Panc1 (cell line): Measurements from ENCODE around the gene GNLY. TPM values are rescaled to one million over a fixed set of nuclear protein-coding genes. Genes with fewer than 3 reads are reported as not detected.

ENCODE experiments used
- ATAC-seq: fragments of 200-7000 bp; cut with Tn5 transposase; 2 replicates; pipeline ENCODE4 v1.9.1; 2020; ENCODE audit warnings: mild to moderate bottlenecking, moderate library complexity
- BruUV-seq: library from RNA; stranded (reverse); fragments of 400-500 nt; replicated peaks from 2 replicates; lab custom pipeline; 2021; lab: Mats Ljungman, UMichigan
- CTCF ChIA-PET: fragments of 300-600 bp; sonication (Branson Sonifier 250); formaldehyde crosslinking; loops from one replicate; lab custom pipeline; 2022; ENCODE audit warnings: antibody characterized with exemption; lab: Charles Lee
- POLR2A ChIA-PET: fragments of 300-600 bp; sonication (Branson Sonifier 250); formaldehyde crosslinking; loops from one replicate; lab custom pipeline; 2022; ENCODE audit warnings: antibody characterized with exemption; lab: Charles Lee
- DNase-seq: peaks from one replicate; pipeline ENCODE4 v3.0.0-alpha.2; 2010; ENCODE audit warnings: low read depth, low spot score
- H3K27ac ChIP-seq: 2 replicates; pipeline ENCODE4 v1.5.1; 2011; ENCODE audit warnings: mild to moderate bottlenecking, low read length, inconsistent platforms
- H3K27me3 ChIP-seq: fragments of 200-500 bp; sonication (Bioruptor generic); 2 replicates; pipeline ENCODE4 v1.6.0; 2014; ENCODE audit warnings: low read length, inconsistent platforms; ENCODE audit not compliant: control insufficient read depth, insufficient read depth
- H3K36me3 ChIP-seq: fragments of 200-500 bp; sonication (Bioruptor generic); 2 replicates; pipeline ENCODE4 v1.5.1; 2014; ENCODE audit warnings: inconsistent platforms, mild to moderate bottlenecking, low read length, moderate library complexity; ENCODE audit not compliant: control insufficient read depth, insufficient read depth
- H3K4me1 ChIP-seq: 2 replicates; pipeline ENCODE4 v1.5.1; 2011; ENCODE audit warnings: inconsistent platforms, mild to moderate bottlenecking, low read length, moderate library complexity; ENCODE audit not compliant: control insufficient read depth, insufficient read depth
- H3K4me3 ChIP-seq, 2 experiments: 2 replicates each; pipeline ENCODE4 v1.5.1; 2011 to 2012; ENCODE audit warnings: low read depth in 2 of 2, low read length in 2 of 2, mild to moderate bottlenecking in 2 of 2, inconsistent platforms in 1 of 2, moderate library complexity in 1 of 2
- H3K9me3 ChIP-seq: fragments of 200-500 bp; sonication (Bioruptor generic); 2 replicates; pipeline ENCODE4 v1.5.1; 2014; ENCODE audit warnings: low read depth, mild to moderate bottlenecking, inconsistent platforms, low read length, moderate library complexity; ENCODE audit not compliant: control insufficient read depth, insufficient read depth
- POLR2AphosphoS5 ChIP-seq: IDR thresholded peaks from 2 replicates; pipeline ENCODE4 v1.6.1; 2012; ENCODE audit warnings: mild to moderate bottlenecking, low read depth, low read length, moderate library complexity
- SIN3A ChIP-seq: IDR thresholded peaks from 2 replicates; pipeline ENCODE4 v1.6.1; 2012; ENCODE audit warnings: low read depth, mild to moderate bottlenecking, low read length, moderate library complexity, borderline replicate concordance; ENCODE audit not compliant: insufficient read depth
- TCF7L2 ChIP-seq: IDR thresholded peaks from 2 replicates; pipeline ENCODE4 v1.6.1; 2011; ENCODE audit warnings: mild to moderate bottlenecking, low read depth, low read length, inconsistent platforms
- in situ Hi-C: cut with HindIII; loops from 2 replicates; pipeline ENCODE4 v1.10.0; 2016; ENCODE audit warnings: low sequenced_read_pairs, low pct_unique_long_range_greater_than_20kb
- intact Hi-C: fragments of 100-400 bp; cut with micrococcal nuclease; formaldehyde crosslinking; loops from one replicate; pipeline ENCODE4 v1.10.0; 2022; ENCODE audit not compliant: unreplicated experiment
- total RNA-seq: library from RNA; stranded (reverse); gene quantifications from one replicate; pipeline ENCODE4 v1.2.1, GENCODE V29; 2021; ENCODE audit not compliant: unreplicated experiment
- TF ChIP-seq, protein P1 (sequence below): fragments of 450-650 bp; IDR thresholded peaks from 2 replicates; pipeline ENCODE4 v1.5.1; 2017; ENCODE audit warnings: mild to moderate bottlenecking
- TF ChIP-seq, protein P2 (sequence below), 2 experiments: IDR thresholded peaks; 2 replicates each; pipeline ENCODE4 v1.6.1; 2011 to 2012; ENCODE audit warnings: low read depth in 2 of 2, control low read depth in 1 of 2, low read length in 1 of 2, mild to moderate bottlenecking in 1 of 2, moderate library complexity in 1 of 2; ENCODE audit not compliant: insufficient read depth in 1 of 2

GNLY gene
- total RNA-seq, 1 experiment from 2014 or later = not detected

DNA sequence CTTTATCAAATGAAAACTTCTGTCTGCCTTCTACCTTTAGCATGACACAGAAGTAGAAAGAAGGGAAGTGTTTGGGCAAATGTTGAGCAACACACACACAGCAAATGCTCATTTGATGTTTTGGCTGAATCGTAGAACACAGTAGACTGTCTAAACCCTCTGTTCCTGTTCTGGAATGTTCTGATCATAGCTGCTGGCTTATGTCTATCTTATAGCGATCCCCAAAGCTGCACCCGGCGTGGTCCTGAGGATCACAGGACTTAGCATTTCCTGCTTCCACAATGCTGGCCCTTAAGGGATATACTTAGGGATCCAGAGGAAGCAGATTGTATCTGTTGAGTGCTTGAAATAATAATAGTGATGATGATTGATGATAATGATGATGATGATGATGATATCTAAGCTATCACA is 15.2 kb downstream of the GNLY start:
- TF ChIP-seq, protein P1, sequence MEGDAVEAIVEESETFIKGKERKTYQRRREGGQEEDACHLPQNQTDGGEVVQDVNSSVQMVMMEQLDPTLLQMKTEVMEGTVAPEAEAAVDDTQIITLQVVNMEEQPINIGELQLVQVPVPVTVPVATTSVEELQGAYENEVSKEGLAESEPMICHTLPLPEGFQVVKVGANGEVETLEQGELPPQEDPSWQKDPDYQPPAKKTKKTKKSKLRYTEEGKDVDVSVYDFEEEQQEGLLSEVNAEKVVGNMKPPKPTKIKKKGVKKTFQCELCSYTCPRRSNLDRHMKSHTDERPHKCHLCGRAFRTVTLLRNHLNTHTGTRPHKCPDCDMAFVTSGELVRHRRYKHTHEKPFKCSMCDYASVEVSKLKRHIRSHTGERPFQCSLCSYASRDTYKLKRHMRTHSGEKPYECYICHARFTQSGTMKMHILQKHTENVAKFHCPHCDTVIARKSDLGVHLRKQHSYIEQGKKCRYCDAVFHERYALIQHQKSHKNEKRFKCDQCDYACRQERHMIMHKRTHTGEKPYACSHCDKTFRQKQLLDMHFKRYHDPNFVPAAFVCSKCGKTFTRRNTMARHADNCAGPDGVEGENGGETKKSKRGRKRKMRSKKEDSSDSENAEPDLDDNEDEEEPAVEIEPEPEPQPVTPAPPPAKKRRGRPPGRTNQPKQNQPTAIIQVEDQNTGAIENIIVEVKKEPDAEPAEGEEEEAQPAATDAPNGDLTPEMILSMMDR = no peak
- TF ChIP-seq, protein P2, sequence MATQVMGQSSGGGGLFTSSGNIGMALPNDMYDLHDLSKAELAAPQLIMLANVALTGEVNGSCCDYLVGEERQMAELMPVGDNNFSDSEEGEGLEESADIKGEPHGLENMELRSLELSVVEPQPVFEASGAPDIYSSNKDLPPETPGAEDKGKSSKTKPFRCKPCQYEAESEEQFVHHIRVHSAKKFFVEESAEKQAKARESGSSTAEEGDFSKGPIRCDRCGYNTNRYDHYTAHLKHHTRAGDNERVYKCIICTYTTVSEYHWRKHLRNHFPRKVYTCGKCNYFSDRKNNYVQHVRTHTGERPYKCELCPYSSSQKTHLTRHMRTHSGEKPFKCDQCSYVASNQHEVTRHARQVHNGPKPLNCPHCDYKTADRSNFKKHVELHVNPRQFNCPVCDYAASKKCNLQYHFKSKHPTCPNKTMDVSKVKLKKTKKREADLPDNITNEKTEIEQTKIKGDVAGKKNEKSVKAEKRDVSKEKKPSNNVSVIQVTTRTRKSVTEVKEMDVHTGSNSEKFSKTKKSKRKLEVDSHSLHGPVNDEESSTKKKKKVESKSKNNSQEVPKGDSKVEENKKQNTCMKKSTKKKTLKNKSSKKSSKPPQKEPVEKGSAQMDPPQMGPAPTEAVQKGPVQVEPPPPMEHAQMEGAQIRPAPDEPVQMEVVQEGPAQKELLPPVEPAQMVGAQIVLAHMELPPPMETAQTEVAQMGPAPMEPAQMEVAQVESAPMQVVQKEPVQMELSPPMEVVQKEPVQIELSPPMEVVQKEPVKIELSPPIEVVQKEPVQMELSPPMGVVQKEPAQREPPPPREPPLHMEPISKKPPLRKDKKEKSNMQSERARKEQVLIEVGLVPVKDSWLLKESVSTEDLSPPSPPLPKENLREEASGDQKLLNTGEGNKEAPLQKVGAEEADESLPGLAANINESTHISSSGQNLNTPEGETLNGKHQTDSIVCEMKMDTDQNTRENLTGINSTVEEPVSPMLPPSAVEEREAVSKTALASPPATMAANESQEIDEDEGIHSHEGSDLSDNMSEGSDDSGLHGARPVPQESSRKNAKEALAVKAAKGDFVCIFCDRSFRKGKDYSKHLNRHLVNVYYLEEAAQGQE (IDR thresholded peaks at IDR 0.05; ENCODE audit: insufficient read depth in 1 of 2, low read depth in 2 of 2, low read length in 1 of 2) = no peak
- no peak for TF ChIP-seq POLR2AphosphoS5
- no peak for TF ChIP-seq TCF7L2
- TF ChIP-seq SIN3A = no peak
- ChIA-PET CTCF (no interaction called here), POLR2A (no interaction called here)
- Histone ChIP-seq H3K27me3 (peaks cover 2% of the 10 kb centered on the region; the same call in 1 of the 2 replicates), H3K4me1 (no peaks in the 10 kb centered on the region), H3K27ac (no peak overlapping the region), H3K9me3 (no peaks in the 10 kb centered on the region), H3K36me3 (no peaks in the 10 kb centered on the region), H3K4me3 (no peak overlapping the region)
- DNase-seq (no peak), ATAC-seq (no peak)
- in situ Hi-C loops = loop anchor here (5.0 kb wide), 1 partner anchor 52 kb away; no protein-coding TSS in a partner anchor
- intact Hi-C loops = no loop called here
- no TSS peak for BruUV-seq

DNA sequence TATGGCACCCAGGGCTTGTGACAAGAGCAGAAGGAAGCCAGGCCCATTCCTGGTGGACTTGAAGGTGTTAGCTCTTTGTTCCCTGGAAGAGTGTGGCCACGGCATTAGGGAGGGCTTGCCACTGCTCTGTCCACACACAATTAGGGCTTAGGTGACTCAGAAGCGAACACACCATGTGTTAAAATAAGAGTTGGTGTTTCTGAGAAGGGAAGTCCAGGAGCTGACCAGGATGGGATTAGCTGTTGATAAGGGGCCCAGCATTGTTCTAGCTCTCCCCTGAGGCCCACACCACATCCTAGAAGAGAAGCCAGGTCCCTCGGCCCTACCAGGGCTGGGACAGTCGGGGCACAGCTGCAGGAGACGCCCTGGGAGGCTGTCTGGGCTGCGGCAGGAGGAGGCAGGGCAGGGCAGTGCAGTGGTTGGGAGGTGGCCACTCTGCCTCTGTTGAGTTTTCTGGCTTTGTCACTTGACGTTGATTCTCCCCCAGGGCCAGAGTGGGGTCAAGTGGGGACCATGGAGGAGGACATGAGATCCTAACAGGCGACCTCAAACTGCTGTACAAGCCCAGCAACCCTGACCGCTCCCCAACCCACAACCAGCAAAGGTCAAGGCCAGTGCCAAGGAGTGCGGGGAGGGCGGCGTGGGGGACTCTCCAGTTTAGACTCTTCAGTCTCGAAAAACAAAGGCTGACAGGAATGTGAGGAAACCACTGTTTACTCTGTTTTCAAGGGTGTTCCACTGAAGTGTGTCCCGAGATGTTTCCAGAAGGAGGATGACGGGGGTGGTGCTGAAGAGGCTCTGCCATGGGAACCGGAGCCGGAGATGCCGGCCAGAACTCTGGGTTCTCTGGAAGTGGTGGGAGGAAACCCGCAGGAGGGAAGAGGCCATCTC is 16.8 kb downstream of the GNLY start:
- CTCF ChIA-PET = no interaction called here

More for the DNA sequence above, 16.8 kb downstream of the GNLY start:
- in situ Hi-C loops = no loop called here
- no peaks in the 10 kb centered on the region for H3K4me1 ChIP-seq
- peaks cover 2% of the 10 kb centered on the region; the same call in 1 of the 2 replicates for H3K27me3 ChIP-seq
- TF ChIP-seq POLR2AphosphoS5 (no peak), TCF7L2 (no peak)
- TF ChIP-seq, protein P1 = no peak
- H3K27ac ChIP-seq = no peak overlapping the region
- no TSS peak for BruUV-seq
- POLR2A ChIA-PET = interaction anchor here (0.5 kb wide), 1 partner anchor 36 kb away, joined by 3 read pairs; no protein-coding TSS in a partner anchor
- H3K36me3 ChIP-seq = no peaks in the 10 kb centered on the region
- ATAC-seq = no peak
- DNase-seq = no peak
- H3K4me3 ChIP-seq = no peak overlapping the region
- intact Hi-C loops = no loop called here
- H3K9me3 ChIP-seq = no peaks in the 10 kb centered on the region
